CD4-positive, alpha-beta T cell treated with Interleukin-12 subunit alpha and Interleukin-12 subunit beta, for 1 hour (primary cell): ENCODE results near the gene ZGPAT.
"Not testable (repeated sequence)": the region's sequence is repeated elsewhere in the genome, so short reads cannot be mapped to it uniquely, and the experiment has no call there.

Experiments
- DNase-seq: peaks from one replicate; pipeline ENCODE4 v3.0.0-alpha.2; 2020

Gene ZGPAT

GRCh38 chr20:63707558-63708300 lies at the start of gene ZGPAT, which contains the start of gene ARFRP1:
ZGPAT (plus strand) TSS chr20:63708039; CDS start chr20:63708581, 542 bp downstream.
ARFRP1 (minus strand) TSS chr20:63707976; CDS start chr20:63707091, 885 bp downstream.
- DNase-seq: peak; percentile 91

- no peak for DNase-seq
These were observed 49.1 kb upstream of the ZGPAT start for GRCh38 chr20:63658749-63659187.

- no peak for DNase-seq
These were observed 48.5 kb upstream of the ZGPAT start for GRCh38 chr20:63659370-63659769.

- not testable (repeated sequence) for DNase-seq
These were observed 47.7 kb upstream of the ZGPAT start for GRCh38 chr20:63660174-63660573.

- DNase-seq: no peak
These were observed 47.2 kb upstream of the ZGPAT start for GRCh38 chr20:63660622-63661021.

- DNase-seq: no peak
These were observed 46.7 kb upstream of the ZGPAT start for GRCh38 chr20:63661108-63661507.

- DNase-seq: no peak
These were observed 45.7 kb upstream of the ZGPAT start for GRCh38 chr20:63661959-63662812.

- DNase-seq: no peak
These were observed 45.0 kb upstream of the ZGPAT start for GRCh38 chr20:63662813-63663189.

- no peak for DNase-seq
These were observed 44.3 kb upstream of the ZGPAT start for GRCh38 chr20:63663332-63664066.

GRCh38 chr20:63664143-63664851 lies 43.5 kb upstream of the ZGPAT start:
- DNase-seq: no peak

GRCh38 chr20:63664861-63665594 lies 42.8 kb upstream of the ZGPAT start:
- no peak for DNase-seq

GRCh38 chr20:63665708-63666107 lies 42.1 kb upstream of the ZGPAT start:
- no peak for DNase-seq

- no peak for DNase-seq
These were observed 40.0 kb upstream of the ZGPAT start for GRCh38 chr20:63667858-63668257.

- DNase-seq: no peak
These were observed 39.5 kb upstream of the ZGPAT start for GRCh38 chr20:63668351-63668750.

GRCh38 chr20:63671695-63672094 lies 36.1 kb upstream of the ZGPAT start:
- DNase-seq: not testable (repeated sequence)

GRCh38 chr20:63672666-63673065 lies 35.2 kb upstream of the ZGPAT start:
- no peak for DNase-seq

GRCh38 chr20:63673951-63674350 lies 33.9 kb upstream of the ZGPAT start:
- no peak for DNase-seq

GRCh38 chr20:63675681-63676368 lies 32.0 kb upstream of the ZGPAT start:
- no peak for DNase-seq

GRCh38 chr20:63678071-63678470 lies 29.8 kb upstream of the ZGPAT start:
- no peak for DNase-seq

GRCh38 chr20:63678667-63679465 lies 29.0 kb upstream of the ZGPAT start:
- no peak for DNase-seq
